Ishikawa (cell line): ENCODE data around the gene FAM221B.

Source experiments
- CEBPB ChIP-seq: IDR thresholded peaks from 2 replicates; pipeline ENCODE4 v1.6.1; 2012
- CREB1 ChIP-seq: IDR thresholded peaks from 2 replicates; pipeline ENCODE4 v1.6.1; 2012; ENCODE audit warnings: low read depth
- EGR1 ChIP-seq: IDR thresholded peaks from 2 replicates; pipeline ENCODE4 v1.6.1; 2012
- EP300 ChIP-seq: IDR thresholded peaks from 2 replicates; pipeline ENCODE4 v1.6.1; 2012; ENCODE audit warnings: borderline replicate concordance
- FOXM1 ChIP-seq: IDR thresholded peaks from 2 replicates; pipeline ENCODE4 v1.6.1; 2012; ENCODE audit warnings: low read depth, borderline replicate concordance
- NFIC ChIP-seq: IDR thresholded peaks from 2 replicates; pipeline ENCODE4 v1.6.1; 2012
- RAD21 ChIP-seq: IDR thresholded peaks from 2 replicates; pipeline ENCODE4 v1.6.1; 2012; ENCODE audit warnings: low read depth
- TAF1 ChIP-seq: IDR thresholded peaks from 2 replicates; pipeline ENCODE4 v1.6.1; 2012; ENCODE audit warnings: low read depth, mild to moderate bottlenecking
- TCF12 ChIP-seq: IDR thresholded peaks from 2 replicates; pipeline ENCODE4 v1.6.1; 2012; ENCODE audit warnings: low read depth
- TEAD4 ChIP-seq: IDR thresholded peaks from 2 replicates; pipeline ENCODE4 v1.6.1; 2012
- YY1 ChIP-seq: IDR thresholded peaks from 2 replicates; pipeline ENCODE4 v1.6.1; 2012; ENCODE audit warnings: low read depth
- ZBTB7A ChIP-seq: IDR thresholded peaks from 2 replicates; pipeline ENCODE4 v1.6.1; 2012; ENCODE audit warnings: low read depth
- TF ChIP-seq, protein P1 (sequence below): IDR thresholded peaks from 2 replicates; pipeline ENCODE4 v1.6.1; 2012
- TF ChIP-seq, protein P2 (sequence below): IDR thresholded peaks from 2 replicates; pipeline ENCODE4 v1.6.1; 2012; ENCODE audit warnings: low read depth, mild to moderate bottlenecking
- TF ChIP-seq, protein P3 (sequence below): IDR thresholded peaks from 2 replicates; pipeline ENCODE4 v1.6.1; 2012

FAM221B gene

DNA sequence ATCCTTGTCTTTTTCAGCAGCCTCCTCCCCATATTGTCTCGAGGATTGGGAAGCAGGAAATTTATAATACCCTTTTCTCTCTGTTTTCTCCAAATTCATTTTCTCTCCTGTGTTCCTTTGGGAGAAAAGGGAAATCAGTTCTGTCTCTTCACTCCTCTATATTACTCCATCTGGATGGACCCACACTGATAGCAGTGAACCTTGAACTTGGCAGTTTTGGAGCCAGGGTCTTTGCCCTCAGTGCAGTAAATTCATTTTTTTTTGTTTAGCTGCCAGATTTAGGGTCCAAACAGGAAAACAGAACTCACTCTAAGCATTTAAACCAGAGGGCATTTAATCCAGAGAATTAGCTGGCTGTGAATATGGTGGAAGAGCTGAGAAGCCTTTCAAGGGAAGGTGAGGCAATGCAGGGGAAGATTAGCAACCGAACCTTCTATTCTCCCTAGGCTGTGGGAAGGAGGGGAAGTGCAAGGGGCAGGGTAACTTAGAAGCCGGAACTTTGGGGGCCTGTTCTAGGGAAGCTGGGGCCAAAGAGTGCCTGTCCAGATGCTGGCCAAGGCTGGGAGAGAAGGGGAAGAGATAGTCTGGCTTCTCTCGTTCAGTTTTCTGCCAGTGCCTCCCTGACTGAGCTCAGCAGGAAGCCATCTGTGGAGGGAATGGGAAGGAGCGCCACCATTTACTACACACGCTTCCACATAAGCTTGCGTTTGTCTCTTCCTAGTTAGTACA, 53.5 kb downstream of the FAM221B start:
- TF ChIP-seq RAD21 (no peak), EP300 (no peak)
- TF ChIP-seq, protein P1, sequence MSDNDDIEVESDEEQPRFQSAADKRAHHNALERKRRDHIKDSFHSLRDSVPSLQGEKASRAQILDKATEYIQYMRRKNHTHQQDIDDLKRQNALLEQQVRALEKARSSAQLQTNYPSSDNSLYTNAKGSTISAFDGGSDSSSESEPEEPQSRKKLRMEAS: no peak

DNA sequence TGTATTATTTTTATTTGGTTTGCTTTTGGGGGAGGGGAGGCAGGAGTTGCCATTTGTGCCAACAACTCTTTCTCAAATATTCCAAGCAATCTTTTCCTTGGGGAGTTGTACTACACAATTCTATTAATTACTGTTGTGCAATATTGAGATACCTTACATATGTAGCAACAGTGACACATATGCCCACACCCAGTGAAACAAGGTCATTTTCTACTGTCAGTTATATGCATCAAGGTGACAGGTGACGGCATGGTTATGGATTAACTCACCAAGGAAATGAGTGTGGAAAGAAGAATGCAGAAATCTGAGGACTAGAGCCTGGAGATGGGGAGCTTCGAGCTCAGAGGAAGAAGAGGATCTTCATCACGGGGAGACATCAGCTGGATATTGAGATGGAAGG, 56.6 kb downstream of the FAM221B start:
- TF ChIP-seq EGR1 (no peak), CEBPB (0 out of 2 replicates have a peak, but pooled peaks have one; percentile 27)

DNA sequence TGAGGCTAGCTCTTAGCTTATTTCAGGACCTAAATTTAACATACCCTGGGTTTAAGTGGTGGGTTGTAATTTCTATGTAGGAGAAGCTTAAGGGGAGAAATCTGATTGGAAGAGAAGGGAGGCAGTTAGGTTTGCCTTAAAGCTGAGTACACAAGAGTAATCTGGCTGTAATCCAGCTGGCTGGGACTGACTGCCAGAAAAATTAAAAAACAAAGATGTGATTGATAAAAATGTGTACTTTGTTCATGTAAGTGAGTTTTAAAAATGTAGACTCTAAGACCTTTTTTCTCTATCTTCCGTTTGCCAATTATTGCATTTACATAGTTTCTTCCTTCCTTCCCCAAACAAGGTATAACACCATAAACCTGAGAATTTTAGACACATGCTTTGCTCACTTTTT, 57.0 kb downstream of the FAM221B start:
- no peak for TF ChIP-seq CEBPB
- no peak for TF ChIP-seq NFIC
- no peak for TF ChIP-seq YY1
- no peak for TF ChIP-seq TAF1
- TF ChIP-seq, protein P1: no peak
- TF ChIP-seq EGR1: no peak
- no peak for TF ChIP-seq ZBTB7A
- no peak for TF ChIP-seq RAD21
- TF ChIP-seq, protein P2, sequence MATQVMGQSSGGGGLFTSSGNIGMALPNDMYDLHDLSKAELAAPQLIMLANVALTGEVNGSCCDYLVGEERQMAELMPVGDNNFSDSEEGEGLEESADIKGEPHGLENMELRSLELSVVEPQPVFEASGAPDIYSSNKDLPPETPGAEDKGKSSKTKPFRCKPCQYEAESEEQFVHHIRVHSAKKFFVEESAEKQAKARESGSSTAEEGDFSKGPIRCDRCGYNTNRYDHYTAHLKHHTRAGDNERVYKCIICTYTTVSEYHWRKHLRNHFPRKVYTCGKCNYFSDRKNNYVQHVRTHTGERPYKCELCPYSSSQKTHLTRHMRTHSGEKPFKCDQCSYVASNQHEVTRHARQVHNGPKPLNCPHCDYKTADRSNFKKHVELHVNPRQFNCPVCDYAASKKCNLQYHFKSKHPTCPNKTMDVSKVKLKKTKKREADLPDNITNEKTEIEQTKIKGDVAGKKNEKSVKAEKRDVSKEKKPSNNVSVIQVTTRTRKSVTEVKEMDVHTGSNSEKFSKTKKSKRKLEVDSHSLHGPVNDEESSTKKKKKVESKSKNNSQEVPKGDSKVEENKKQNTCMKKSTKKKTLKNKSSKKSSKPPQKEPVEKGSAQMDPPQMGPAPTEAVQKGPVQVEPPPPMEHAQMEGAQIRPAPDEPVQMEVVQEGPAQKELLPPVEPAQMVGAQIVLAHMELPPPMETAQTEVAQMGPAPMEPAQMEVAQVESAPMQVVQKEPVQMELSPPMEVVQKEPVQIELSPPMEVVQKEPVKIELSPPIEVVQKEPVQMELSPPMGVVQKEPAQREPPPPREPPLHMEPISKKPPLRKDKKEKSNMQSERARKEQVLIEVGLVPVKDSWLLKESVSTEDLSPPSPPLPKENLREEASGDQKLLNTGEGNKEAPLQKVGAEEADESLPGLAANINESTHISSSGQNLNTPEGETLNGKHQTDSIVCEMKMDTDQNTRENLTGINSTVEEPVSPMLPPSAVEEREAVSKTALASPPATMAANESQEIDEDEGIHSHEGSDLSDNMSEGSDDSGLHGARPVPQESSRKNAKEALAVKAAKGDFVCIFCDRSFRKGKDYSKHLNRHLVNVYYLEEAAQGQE: no peak
- TF ChIP-seq FOXM1: no peak
- TF ChIP-seq EP300: no peak
- TF ChIP-seq CREB1: no peak
- no peak for TF ChIP-seq TCF12
- TF ChIP-seq, protein P3, sequence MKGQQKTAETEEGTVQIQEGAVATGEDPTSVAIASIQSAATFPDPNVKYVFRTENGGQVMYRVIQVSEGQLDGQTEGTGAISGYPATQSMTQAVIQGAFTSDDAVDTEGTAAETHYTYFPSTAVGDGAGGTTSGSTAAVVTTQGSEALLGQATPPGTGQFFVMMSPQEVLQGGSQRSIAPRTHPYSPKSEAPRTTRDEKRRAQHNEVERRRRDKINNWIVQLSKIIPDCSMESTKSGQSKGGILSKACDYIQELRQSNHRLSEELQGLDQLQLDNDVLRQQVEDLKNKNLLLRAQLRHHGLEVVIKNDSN: no peak
- no peak for TF ChIP-seq TEAD4

DNA sequence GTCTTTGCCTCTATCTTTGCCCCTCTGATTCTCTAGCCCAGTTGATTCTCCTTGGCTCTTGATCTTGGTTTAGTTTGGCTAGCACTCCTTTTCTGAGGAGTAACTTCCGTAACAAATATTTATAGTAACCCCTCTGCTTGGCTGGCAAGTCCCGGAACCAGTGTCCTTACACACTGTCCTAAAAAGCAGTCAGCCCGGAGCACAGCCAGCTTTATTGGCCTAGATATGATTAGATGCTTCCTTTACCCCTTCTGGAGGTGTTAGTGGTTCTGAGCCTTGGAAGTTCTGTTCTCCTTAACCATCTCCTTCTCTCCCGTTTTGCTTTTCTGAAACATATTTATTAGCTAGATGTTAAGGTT, 57.5 kb downstream of the FAM221B start:
- TF ChIP-seq CEBPB (no peak), RAD21 (no peak), EGR1 (no peak), EP300 (no peak), YY1 (no peak), TEAD4 (no peak), NFIC (no peak), TAF1 (no peak)
- TF ChIP-seq, protein P3: no peak
- TF ChIP-seq, protein P2: no peak

DNA sequence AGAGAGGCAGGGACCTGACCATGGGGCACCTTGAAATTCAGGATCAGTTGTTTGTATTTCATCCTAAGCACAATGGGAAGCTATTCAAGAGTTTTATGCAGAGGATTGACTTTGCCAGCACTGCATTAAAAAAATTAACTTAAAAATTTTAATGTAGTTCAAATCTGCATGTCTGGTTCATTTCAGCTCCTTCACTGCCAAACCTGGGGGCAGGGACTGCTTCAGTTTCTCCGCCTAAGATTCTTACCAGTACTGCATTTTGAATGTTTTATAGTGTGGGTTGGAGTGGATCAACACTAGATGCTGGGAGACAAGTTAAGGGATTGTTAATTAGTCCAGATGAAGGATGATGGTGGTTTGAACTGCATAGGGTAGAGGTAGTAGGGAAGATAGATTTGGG, 58.8 kb downstream of the FAM221B start:
- TF ChIP-seq EGR1 (no peak), EP300 (no peak), RAD21 (no peak), FOXM1 (no peak), CREB1 (no peak)

DNA sequence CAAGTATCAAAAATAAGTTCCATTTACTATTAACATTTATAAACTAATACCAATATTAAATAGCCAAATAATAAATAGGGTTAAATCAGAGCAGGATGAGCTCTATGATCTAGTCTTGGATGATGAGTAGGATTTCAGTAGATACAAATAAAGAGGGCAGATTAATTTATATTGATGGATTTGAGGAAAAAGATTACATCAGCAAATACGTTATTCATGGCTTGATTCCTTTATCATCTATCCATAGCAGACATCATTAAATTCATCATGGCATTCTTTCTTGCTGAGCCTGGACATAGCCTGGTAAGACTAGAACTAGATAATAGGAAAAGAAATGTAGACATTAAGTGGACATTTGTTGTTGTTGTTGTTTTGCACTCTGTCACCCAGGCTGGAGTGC, 61.1 kb downstream of the FAM221B start:
- TF ChIP-seq NFIC (no peak), EGR1 (no peak), ZBTB7A (no peak), CEBPB (no peak), RAD21 (no peak), FOXM1 (no peak), EP300 (no peak), YY1 (no peak), TEAD4 (no peak), CREB1 (no peak), TCF12 (no peak), TAF1 (no peak)
- TF ChIP-seq, protein P1: no peak
- TF ChIP-seq, protein P3: no peak
- TF ChIP-seq, protein P2: no peak
